HEK293 (cell line): ENCODE results near the gene TCF7L2.

ENCODE experiments used
- YY1 ChIP-seq: fragments of 450-650 bp; formaldehyde crosslinking; IDR thresholded peaks from 2 replicates; pipeline ENCODE4 v1.5.1; 2018; ENCODE audit warnings: missing biosample characterization, missing genetic modification characterization
- ZBTB20 ChIP-seq: fragments of 450-650 bp; formaldehyde crosslinking; IDR thresholded peaks from 2 replicates; pipeline ENCODE4 v1.5.1; 2016; ENCODE audit warnings: missing biosample characterization, missing genetic modification characterization
- ZBTB7A ChIP-seq: fragments of 450-650 bp; formaldehyde crosslinking; IDR thresholded peaks from 2 replicates; pipeline ENCODE4 v1.5.1; 2016; ENCODE audit warnings: low read depth, missing biosample characterization, missing genetic modification characterization
- ZFP37 ChIP-seq: fragments of 450-650 bp; formaldehyde crosslinking; IDR thresholded peaks from 2 replicates; pipeline ENCODE4 v1.5.1; 2016; ENCODE audit warnings: missing biosample characterization, missing genetic modification characterization
- ZNF211 ChIP-seq: fragments of 450-650 bp; formaldehyde crosslinking; IDR thresholded peaks from 2 replicates; pipeline ENCODE4 v1.5.1; 2016; ENCODE audit warnings: low read depth, missing biosample characterization, missing genetic modification characterization
- ZNF274 ChIP-seq, 2 experiments: fragments of 200-500 bp in 1 of 2; fragments of 450-650 bp in 1 of 2; sonication (Bioruptor generic) in 1 of 2; formaldehyde crosslinking in 1 of 2; IDR thresholded peaks; 2 replicates each; pipeline versions ENCODE4 v1.5.1 to v1.6.1; 2014 to 2016; ENCODE audit warnings: borderline replicate concordance in 1 of 2, inconsistent platforms in 1 of 2, low read length in 1 of 2, missing biosample characterization in 1 of 2, missing genetic modification characterization in 1 of 2
- ZNF76 ChIP-seq: fragments of 450-650 bp; formaldehyde crosslinking; IDR thresholded peaks from 2 replicates; pipeline ENCODE4; 2016; ENCODE audit warnings: low read depth, missing biosample characterization, missing genetic modification characterization, borderline replicate concordance
- TF ChIP-seq, protein P1 (sequence below): fragments of 450-650 bp; formaldehyde crosslinking; IDR thresholded peaks from 2 replicates; pipeline ENCODE4 v1.5.1; 2016; ENCODE audit warnings: missing biosample characterization, missing genetic modification characterization
- TF ChIP-seq, protein P2 (sequence below): fragments of 450-650 bp; formaldehyde crosslinking; IDR thresholded peaks from 2 replicates; pipeline ENCODE4 v1.5.1; 2017; ENCODE audit warnings: missing biosample characterization, mild to moderate bottlenecking, missing genetic modification characterization, moderate library complexity
- TF ChIP-seq, protein P3 (sequence below): fragments of 450-650 bp; formaldehyde crosslinking; IDR thresholded peaks from 2 replicates; pipeline ENCODE4 v1.5.1; 2016; ENCODE audit warnings: missing biosample characterization, missing genetic modification characterization

DNA sequence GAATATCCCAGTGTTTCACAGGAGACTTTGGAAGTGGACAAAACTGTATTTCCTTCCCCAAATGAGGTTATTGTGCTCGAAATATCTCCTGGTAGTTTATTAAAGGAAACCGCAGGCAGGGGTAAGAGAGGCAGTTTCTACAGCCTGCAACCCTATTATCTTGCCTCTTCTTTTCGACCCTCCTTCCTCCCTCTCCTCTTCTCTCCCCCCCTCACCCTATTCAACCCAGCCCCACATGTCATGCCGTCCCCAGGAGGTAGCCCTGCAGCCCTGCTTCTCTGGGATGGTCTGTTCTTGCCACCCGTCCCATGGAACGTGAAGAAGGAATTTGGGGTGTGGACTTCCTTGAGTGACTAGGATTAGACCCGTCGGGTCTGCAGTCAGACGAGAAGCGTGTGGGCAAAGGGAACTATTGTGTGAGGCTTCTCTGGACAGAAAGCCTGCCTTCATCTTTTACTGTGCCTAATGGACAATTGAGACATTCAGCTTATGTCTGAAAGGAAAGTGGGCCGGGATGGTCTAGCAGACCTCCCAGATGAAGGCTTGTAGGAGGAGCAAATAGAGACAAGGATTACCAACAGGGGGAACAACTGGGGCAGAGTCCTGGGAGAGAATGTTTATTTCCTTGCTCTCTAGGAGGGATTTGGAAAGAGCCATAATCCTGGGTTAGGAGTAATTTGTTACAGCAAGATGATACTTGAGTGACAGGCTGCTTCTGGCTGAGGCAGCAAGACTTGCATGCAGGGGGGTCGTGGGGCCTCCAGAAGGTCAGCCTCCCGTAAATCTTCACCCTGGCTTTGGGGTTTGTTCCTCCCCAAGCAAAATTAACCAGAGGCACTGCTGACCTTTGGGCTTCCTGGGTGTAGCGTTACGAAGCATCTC is 77.8 kb downstream of the TCF7L2 start:
- TF ChIP-seq ZNF76 (no peak), ZBTB7A (tag by site-specific recombination) (no peak), YY1 (tag by site-specific recombination) (no peak), ZFP37 (tag by site-specific recombination) (no peak), ZNF211 (no peak), ZBTB20 (tag by site-specific recombination) (peak; percentile 28; the same call in 1 of the 2 replicates), ZNF274 (IDR thresholded peaks at IDR 0.05; ENCODE audit: low read length) (no peak), ZNF274 (tag by site-specific recombination; IDR thresholded peaks at IDR 0.05; ENCODE audit: borderline replicate concordance) (no peak)
- TF ChIP-seq, protein P1, sequence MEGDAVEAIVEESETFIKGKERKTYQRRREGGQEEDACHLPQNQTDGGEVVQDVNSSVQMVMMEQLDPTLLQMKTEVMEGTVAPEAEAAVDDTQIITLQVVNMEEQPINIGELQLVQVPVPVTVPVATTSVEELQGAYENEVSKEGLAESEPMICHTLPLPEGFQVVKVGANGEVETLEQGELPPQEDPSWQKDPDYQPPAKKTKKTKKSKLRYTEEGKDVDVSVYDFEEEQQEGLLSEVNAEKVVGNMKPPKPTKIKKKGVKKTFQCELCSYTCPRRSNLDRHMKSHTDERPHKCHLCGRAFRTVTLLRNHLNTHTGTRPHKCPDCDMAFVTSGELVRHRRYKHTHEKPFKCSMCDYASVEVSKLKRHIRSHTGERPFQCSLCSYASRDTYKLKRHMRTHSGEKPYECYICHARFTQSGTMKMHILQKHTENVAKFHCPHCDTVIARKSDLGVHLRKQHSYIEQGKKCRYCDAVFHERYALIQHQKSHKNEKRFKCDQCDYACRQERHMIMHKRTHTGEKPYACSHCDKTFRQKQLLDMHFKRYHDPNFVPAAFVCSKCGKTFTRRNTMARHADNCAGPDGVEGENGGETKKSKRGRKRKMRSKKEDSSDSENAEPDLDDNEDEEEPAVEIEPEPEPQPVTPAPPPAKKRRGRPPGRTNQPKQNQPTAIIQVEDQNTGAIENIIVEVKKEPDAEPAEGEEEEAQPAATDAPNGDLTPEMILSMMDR = peak; percentile 29; the same call in 1 of the 2 replicates
- TF ChIP-seq, protein P2, sequence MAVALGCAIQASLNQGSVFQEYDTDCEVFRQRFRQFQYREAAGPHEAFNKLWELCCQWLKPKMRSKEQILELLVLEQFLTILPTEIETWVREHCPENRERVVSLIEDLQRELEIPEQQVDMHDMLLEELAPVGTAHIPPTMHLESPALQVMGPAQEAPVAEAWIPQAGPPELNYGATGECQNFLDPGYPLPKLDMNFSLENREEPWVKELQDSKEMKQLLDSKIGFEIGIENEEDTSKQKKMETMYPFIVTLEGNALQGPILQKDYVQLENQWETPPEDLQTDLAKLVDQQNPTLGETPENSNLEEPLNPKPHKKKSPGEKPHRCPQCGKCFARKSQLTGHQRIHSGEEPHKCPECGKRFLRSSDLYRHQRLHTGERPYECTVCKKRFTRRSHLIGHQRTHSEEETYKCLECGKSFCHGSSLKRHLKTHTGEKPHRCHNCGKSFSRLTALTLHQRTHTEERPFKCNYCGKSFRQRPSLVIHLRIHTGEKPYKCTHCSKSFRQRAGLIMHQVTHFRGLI = no peak
- TF ChIP-seq, protein P3, sequence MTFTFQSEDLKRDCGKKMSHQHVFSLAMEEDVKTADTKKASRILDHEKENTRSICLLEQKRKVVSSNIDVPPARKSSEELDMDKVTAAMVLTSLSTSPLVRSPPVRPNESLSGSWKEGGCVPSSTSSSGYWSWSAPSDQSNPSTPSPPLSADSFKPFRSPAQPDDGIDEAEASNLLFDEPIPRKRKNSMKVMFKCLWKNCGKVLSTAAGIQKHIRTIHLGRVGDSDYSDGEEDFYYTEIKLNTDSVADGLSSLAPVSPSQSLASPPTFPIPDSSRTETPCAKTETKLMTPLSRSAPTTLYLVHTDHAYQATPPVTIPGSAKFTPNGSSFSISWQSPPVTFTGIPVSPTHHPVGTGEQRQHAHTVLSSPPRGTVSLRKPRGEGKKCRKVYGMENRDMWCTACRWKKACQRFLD (tag by site-specific recombination) = no peak
